GM12865 (cell line): ENCODE measurements around the gene TCF19.

ENCODE experiments used
- DNase-seq: peaks from one replicate; pipeline ENCODE4 v3.0.0; 2010; ENCODE audit warnings: low read depth
- H3K4me3 ChIP-seq: 2 replicates; pipeline ENCODE4 v1.5.1; 2011; ENCODE audit warnings: mild to moderate bottlenecking, low read depth, low read length, control low read depth
- CTCF ChIP-seq: IDR thresholded peaks from 2 replicates; pipeline ENCODE4 v1.5.1; 2011; ENCODE audit warnings: low read length, control low read depth, low read depth, inconsistent platforms; ENCODE audit not compliant: insufficient read depth; ENCODE audit errors: missing control alignments

Gene TCF19

GRCh38 chr6:31130751-31131150 lies 27.6 kb upstream of the TCF19 start:
- TF ChIP-seq CTCF = no peak
- no peak for DNase-seq
- H3K4me3 ChIP-seq = no peak overlapping the region

GRCh38 chr6:31131595-31131994 lies 26.8 kb upstream of the TCF19 start:
- DNase-seq = peak; percentile 11
- TF ChIP-seq CTCF = no peak

GRCh38 chr6:31132806-31133205 lies 25.6 kb upstream of the TCF19 start:
- H3K4me3 ChIP-seq = no peak overlapping the region
- no peak for TF ChIP-seq CTCF
- no peak for DNase-seq

More at GRCh38 chr6:31131595-31131994, 26.8 kb upstream of the TCF19 start:
- no peak overlapping the region for H3K4me3 ChIP-seq

- no peak for TF ChIP-seq CTCF
- peak; percentile 49 for DNase-seq
- no peak overlapping the region for H3K4me3 ChIP-seq
Observed at GRCh38 chr6:31135710-31136109, 22.7 kb upstream of the TCF19 start.

GRCh38 chr6:31138982-31139381 lies 19.4 kb upstream of the TCF19 start, which contains the start of gene PSORS1C2:
Gene PSORS1C2 (minus strand): TSS chr6:31139066. CDS start chr6:31139026, 40 bp downstream.
- no peak for TF ChIP-seq CTCF
- no peak for DNase-seq
- H3K4me3 ChIP-seq = no peak within 1 kb of the TSS

- no peak for DNase-seq
- no peak for TF ChIP-seq CTCF
- H3K4me3 ChIP-seq = no peak overlapping the region
Observed at GRCh38 chr6:31139599-31139998, 18.8 kb upstream of the TCF19 start.

- no peak for TF ChIP-seq CTCF
- no peak overlapping the region for H3K4me3 ChIP-seq
- DNase-seq = no peak
Observed at GRCh38 chr6:31140643-31141042, 17.7 kb upstream of the TCF19 start.
